HEK293T (cell line): ENCODE results near the gene MAP2K5.
A peak's percentile ranks its signal among the peaks of the same experiment; 100 is the strongest.

Source experiments
- CTCF ChIA-PET: fragments of 350-600 bp; formaldehyde crosslinking; extraction: SDS; loops from one replicate; lab custom pipeline; 2021; ENCODE audit warnings: antibody characterized with exemption, inconsistent platforms; lab: Yijun Ruan, JAX
- POLR2A ChIA-PET: fragments of 350-600 bp; formaldehyde crosslinking; extraction: SDS; loops from one replicate; lab custom pipeline; 2020; ENCODE audit warnings: antibody characterized with exemption, inconsistent platforms; lab: Yijun Ruan, JAX
- DNase-seq: peaks from one replicate; pipeline ENCODE4 v3.0.0; 2012; ENCODE audit warnings: mixed read lengths; ENCODE audit errors: extremely low spot score
- ARNT ChIP-seq: fragments of 450-650 bp; IDR thresholded peaks from 2 replicates; pipeline ENCODE4 v1.6.1; 2017; ENCODE audit warnings: mild to moderate bottlenecking
- BHLHE40 ChIP-seq: fragments of 450-650 bp; IDR thresholded peaks from 2 replicates; pipeline ENCODE4 v1.6.1; 2016; ENCODE audit warnings: mild to moderate bottlenecking, moderate library complexity, borderline replicate concordance
- CTBP1 ChIP-seq: fragments of 450-650 bp; IDR thresholded peaks from 2 replicates; pipeline ENCODE4 v1.6.1; 2016; ENCODE audit warnings: borderline replicate concordance
- ELF4 ChIP-seq: fragments of 450-650 bp; IDR thresholded peaks from 2 replicates; pipeline ENCODE4 v1.6.1; 2017; ENCODE audit warnings: antibody characterized with exemption
- FOXA1 ChIP-seq: fragments of 450-650 bp; IDR thresholded peaks from 2 replicates; pipeline ENCODE4 v1.6.1; 2016; ENCODE audit warnings: mild to moderate bottlenecking
- FOXK2 ChIP-seq: fragments of 450-650 bp; IDR thresholded peaks from 2 replicates; pipeline ENCODE4 v1.6.1; 2016; ENCODE audit warnings: mild to moderate bottlenecking
- FOXM1 ChIP-seq: fragments of 450-650 bp; IDR thresholded peaks from 2 replicates; pipeline ENCODE4 v1.6.1; 2017; ENCODE audit warnings: mild to moderate bottlenecking, borderline replicate concordance
- HDGF ChIP-seq: fragments of 450-650 bp; IDR thresholded peaks from 2 replicates; pipeline ENCODE4 v1.6.1; 2017; ENCODE audit warnings: antibody characterized with exemption, borderline replicate concordance
- L3MBTL2 ChIP-seq: fragments of 450-650 bp; conservative IDR thresholded peaks from 2 replicates; pipeline ENCODE4 v1.6.1; 2016; ENCODE audit warnings: mild to moderate bottlenecking
- LEF1 ChIP-seq: fragments of 450-650 bp; IDR thresholded peaks from 2 replicates; pipeline ENCODE4 v1.6.1; 2017; ENCODE audit warnings: mild to moderate bottlenecking, borderline replicate concordance
- NFRKB ChIP-seq: fragments of 450-650 bp; IDR thresholded peaks from 2 replicates; pipeline ENCODE4 v1.6.1; 2016; ENCODE audit warnings: mild to moderate bottlenecking, moderate library complexity
- PKNOX1 ChIP-seq: fragments of 450-650 bp; IDR thresholded peaks from 2 replicates; pipeline ENCODE4 v1.6.1; 2016
- SP1 ChIP-seq: fragments of 450-650 bp; IDR thresholded peaks from 2 replicates; pipeline ENCODE4 v1.6.1; 2017
- SUZ12 ChIP-seq: fragments of 450-650 bp; IDR thresholded peaks from 2 replicates; pipeline ENCODE4 v1.6.1; 2016; ENCODE audit warnings: mild to moderate bottlenecking
- TARDBP ChIP-seq: fragments of 450-650 bp; IDR thresholded peaks from 2 replicates; pipeline ENCODE4 v1.6.1; 2016
- ZNF384 ChIP-seq: fragments of 450-650 bp; IDR thresholded peaks from 2 replicates; pipeline ENCODE4 v1.6.1; 2016

MAP2K5 gene

GRCh38 chr15:67587754-67588153 is 45.3 kb downstream of the MAP2K5 start:
- TF ChIP-seq PKNOX1 (no peak), L3MBTL2 (no peak), ELF4 (no peak), SP1 (no peak), NFRKB (no peak), ARNT (no peak), LEF1 (no peak), FOXA1 (no peak), ZNF384 (no peak), HDGF (no peak), FOXK2 (no peak), FOXM1 (no peak), BHLHE40 (no peak), SUZ12 (no peak)
- ChIA-PET CTCF (no interaction called here), POLR2A (interaction anchor here (0.7 kb wide), 1 partner anchor 45 kb away, joined by 3 read pairs; the partner anchor contains the start of gene MAP2K5)
- DNase-seq, result no peak

- DNase-seq, result no peak
- ChIA-PET CTCF (no interaction called here), POLR2A (interaction anchor here (0.6 kb wide), 1 partner anchor 29 kb away, joined by 3 read pairs; no protein-coding TSS in a partner anchor)
- TF ChIP-seq LEF1 (no peak), FOXM1 (no peak), BHLHE40 (no peak), ZNF384 (no peak), HDGF (no peak), SUZ12 (no peak), FOXA1 (no peak), SP1 (no peak), PKNOX1 (no peak), ARNT (no peak), FOXK2 (no peak), NFRKB (no peak), TARDBP (no peak)
Observed at GRCh38 chr15:67590191-67590590, 47.7 kb downstream of the MAP2K5 start.

GRCh38 chr15:67592245-67592644 is 49.7 kb downstream of the MAP2K5 start:
- no peak for DNase-seq
- TF ChIP-seq PKNOX1, result peak; percentile 36; the same call in 1 of the 2 replicates
- no peak for TF ChIP-seq LEF1
- CTCF ChIA-PET, result no interaction called here
- POLR2A ChIA-PET, result interaction anchor here (1.9 kb wide), 1 partner anchor 50 kb away, joined by 6 read pairs; the partner anchor contains the start of gene MAP2K5

GRCh38 chr15:67593562-67593961 is 51.1 kb downstream of the MAP2K5 start:
- no peak for DNase-seq
- ChIA-PET POLR2A (no interaction called here), CTCF (no interaction called here)
- TF ChIP-seq ELF4 (no peak), PKNOX1 (no peak), ZNF384 (no peak), FOXK2 (no peak), TARDBP (no peak), HDGF (no peak), BHLHE40 (no peak), L3MBTL2 (no peak), CTBP1 (no peak), ARNT (no peak), LEF1 (no peak), SUZ12 (no peak), FOXA1 (no peak), FOXM1 (no peak), SP1 (no peak)

- CTCF ChIA-PET, result no interaction called here
- POLR2A ChIA-PET, result no interaction called here
- no peak for DNase-seq
- TF ChIP-seq PKNOX1, result peak; percentile 62
- TF ChIP-seq SP1, result no peak
Observed at GRCh38 chr15:67594770-67595169, 52.3 kb downstream of the MAP2K5 start.

- no peak for DNase-seq
- POLR2A ChIA-PET, result no interaction called here
- CTCF ChIA-PET, result interaction anchor here (0.6 kb wide), 1 partner anchor 188 kb away, joined by 5 read pairs; no protein-coding TSS in a partner anchor
- peak; percentile 67 for TF ChIP-seq PKNOX1
- TF ChIP-seq NFRKB, result no peak
Observed at GRCh38 chr15:67595572-67595971, 53.1 kb downstream of the MAP2K5 start.
